ENCODE results near the gene GNAI3.

GNAI3 gene

DNA sequence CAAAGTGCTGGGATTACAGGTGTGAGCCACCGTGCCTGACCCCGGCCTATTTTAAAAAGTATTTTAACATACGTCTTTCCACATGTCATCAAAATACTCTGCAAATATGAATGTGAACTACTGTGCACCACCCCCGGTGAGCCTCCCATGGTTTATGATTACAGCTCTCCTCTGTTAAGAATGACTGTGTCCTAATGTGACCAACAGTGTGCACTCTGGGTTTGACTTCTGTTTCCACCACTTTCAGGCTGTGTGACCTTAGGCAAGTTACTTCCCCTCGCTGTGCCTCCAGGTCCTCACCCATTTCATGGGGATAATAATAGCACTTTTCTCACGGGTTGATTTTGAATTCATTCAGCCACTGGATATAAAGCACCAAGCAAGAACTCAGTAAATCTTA, 85.9 kb downstream of the GNAI3 start:
- no peak for ATAC-seq

GRCh38 chr1:109634771-109635750, 86.6 kb downstream of the GNAI3 start:
- TF ChIP-seq ZNF565 (CRISPR knock-in tag; conservative IDR thresholded peaks at IDR 0.05; ENCODE audit: low read depth), result no peak
- TF ChIP-seq ESRRG (CRISPR knock-in tag; IDR thresholded peaks at IDR 0.05), result no peak
- TF ChIP-seq ARNTL (CRISPR knock-in tag; IDR thresholded peaks at IDR 0.05; ENCODE audit: borderline replicate concordance, low read depth), result no peak
- no peak for TF ChIP-seq BACH2 (CRISPR knock-in tag; IDR thresholded peaks at IDR 0.05; ENCODE audit: borderline replicate concordance)
- TF ChIP-seq CSDC2 (CRISPR knock-in tag; IDR thresholded peaks at IDR 0.05), result no peak
- no peak for TF ChIP-seq GLIS3 (CRISPR knock-in tag; IDR thresholded peaks at IDR 0.05)
- no peak for TF ChIP-seq ZNF70 (CRISPR knock-in tag; IDR thresholded peaks at IDR 0.05)
- TF ChIP-seq, protein P1, sequence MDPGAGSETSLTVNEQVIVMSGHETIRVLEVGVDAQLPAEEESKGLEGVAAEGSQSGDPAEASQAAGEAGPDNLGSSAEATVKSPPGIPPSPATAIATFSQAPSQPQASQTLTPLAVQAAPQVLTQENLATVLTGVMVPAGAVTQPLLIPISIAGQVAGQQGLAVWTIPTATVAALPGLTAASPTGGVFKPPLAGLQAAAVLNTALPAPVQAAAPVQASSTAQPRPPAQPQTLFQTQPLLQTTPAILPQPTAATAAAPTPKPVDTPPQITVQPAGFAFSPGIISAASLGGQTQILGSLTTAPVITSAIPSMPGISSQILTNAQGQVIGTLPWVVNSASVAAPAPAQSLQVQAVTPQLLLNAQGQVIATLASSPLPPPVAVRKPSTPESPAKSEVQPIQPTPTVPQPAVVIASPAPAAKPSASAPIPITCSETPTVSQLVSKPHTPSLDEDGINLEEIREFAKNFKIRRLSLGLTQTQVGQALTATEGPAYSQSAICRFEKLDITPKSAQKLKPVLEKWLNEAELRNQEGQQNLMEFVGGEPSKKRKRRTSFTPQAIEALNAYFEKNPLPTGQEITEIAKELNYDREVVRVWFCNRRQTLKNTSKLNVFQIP (CRISPR knock-in tag; IDR thresholded peaks at IDR 0.05; ENCODE audit: borderline replicate concordance, low read depth), result no peak
- no peak for TF ChIP-seq ZC3H10 (CRISPR knock-in tag; IDR thresholded peaks at IDR 0.05)
- TF ChIP-seq PPARA (CRISPR knock-in tag; IDR thresholded peaks at IDR 0.05; ENCODE audit: borderline replicate concordance), result no peak
- no peak for TF ChIP-seq SNAI2 (CRISPR knock-in tag; IDR thresholded peaks at IDR 0.05)
- no peak for TF ChIP-seq RARB (CRISPR knock-in tag; IDR thresholded peaks at IDR 0.05)
- no peak for TF ChIP-seq ZFP3 (CRISPR knock-in tag; IDR thresholded peaks at IDR 0.05)
- TF ChIP-seq PATZ1 (CRISPR knock-in tag; IDR thresholded peaks at IDR 0.05; ENCODE audit: borderline replicate concordance), result no peak
- no peak for TF ChIP-seq TSHZ2 (CRISPR knock-in tag; IDR thresholded peaks at IDR 0.05)
- no peak for TF ChIP-seq CSRNP3 (CRISPR knock-in tag; IDR thresholded peaks at IDR 0.05)
- no peak for TF ChIP-seq ISL1 (CRISPR knock-in tag; IDR thresholded peaks at IDR 0.05)
- no peak for ATAC-seq

More for the DNA sequence above, 85.9 kb downstream of the GNAI3 start:
- no peak for TF ChIP-seq CSDC2 (CRISPR knock-in tag; IDR thresholded peaks at IDR 0.05)
- TF ChIP-seq ZFP3 (CRISPR knock-in tag; IDR thresholded peaks at IDR 0.05), result no peak
- no peak for TF ChIP-seq ARNTL (CRISPR knock-in tag; IDR thresholded peaks at IDR 0.05; ENCODE audit: borderline replicate concordance, low read depth)

DNA sequence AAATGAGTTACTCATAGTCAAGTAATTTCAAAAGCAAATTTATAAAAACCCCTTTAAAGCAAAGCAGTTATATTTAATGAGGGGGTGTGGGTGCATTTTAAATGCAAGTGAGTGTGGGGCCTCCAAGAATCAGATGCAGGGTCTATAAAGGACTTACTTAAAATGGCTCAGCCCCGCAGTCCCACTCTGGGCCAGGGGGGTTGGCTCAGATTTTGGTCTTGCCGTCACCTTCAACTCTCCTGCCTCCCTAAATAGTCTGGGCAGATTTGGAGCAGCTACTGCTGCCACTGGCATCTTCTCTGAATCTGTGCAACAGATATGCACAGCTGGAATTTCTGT, 87.4 kb downstream of the GNAI3 start:
- ATAC-seq, result no peak
- TF ChIP-seq TSHZ2 (CRISPR knock-in tag; IDR thresholded peaks at IDR 0.05) (0 out of 2 replicates have a peak, but pooled peaks have one; percentile 42), ZNF70 (CRISPR knock-in tag; IDR thresholded peaks at IDR 0.05) (no peak), TOX (CRISPR knock-in tag; IDR thresholded peaks at IDR 0.05; ENCODE audit: borderline replicate concordance) (no peak)
